Retinal pigment epithelial cell (primary cell): ENCODE results near the gene POMGNT2.
"Not testable (repeated sequence)": the region's sequence is repeated elsewhere in the genome, so short reads cannot be mapped to it uniquely, and the experiment has no call there.

Experiments used
- DNase-seq: peaks from one replicate; pipeline ENCODE4 v3.0.0-alpha.2; 2010; ENCODE audit warnings: low read depth
- H3K4me3 ChIP-seq: 2 replicates; pipeline ENCODE4 v1.5.1; 2011; ENCODE audit warnings: mild to moderate bottlenecking, low read length, control low read depth, moderate library complexity
- TF ChIP-seq, protein P1 (sequence below): conservative IDR thresholded peaks from 2 replicates; pipeline ENCODE4 v1.5.1; 2011; ENCODE audit warnings: low read depth, low read length, control low read depth, inconsistent platforms

Gene POMGNT2

DNA sequence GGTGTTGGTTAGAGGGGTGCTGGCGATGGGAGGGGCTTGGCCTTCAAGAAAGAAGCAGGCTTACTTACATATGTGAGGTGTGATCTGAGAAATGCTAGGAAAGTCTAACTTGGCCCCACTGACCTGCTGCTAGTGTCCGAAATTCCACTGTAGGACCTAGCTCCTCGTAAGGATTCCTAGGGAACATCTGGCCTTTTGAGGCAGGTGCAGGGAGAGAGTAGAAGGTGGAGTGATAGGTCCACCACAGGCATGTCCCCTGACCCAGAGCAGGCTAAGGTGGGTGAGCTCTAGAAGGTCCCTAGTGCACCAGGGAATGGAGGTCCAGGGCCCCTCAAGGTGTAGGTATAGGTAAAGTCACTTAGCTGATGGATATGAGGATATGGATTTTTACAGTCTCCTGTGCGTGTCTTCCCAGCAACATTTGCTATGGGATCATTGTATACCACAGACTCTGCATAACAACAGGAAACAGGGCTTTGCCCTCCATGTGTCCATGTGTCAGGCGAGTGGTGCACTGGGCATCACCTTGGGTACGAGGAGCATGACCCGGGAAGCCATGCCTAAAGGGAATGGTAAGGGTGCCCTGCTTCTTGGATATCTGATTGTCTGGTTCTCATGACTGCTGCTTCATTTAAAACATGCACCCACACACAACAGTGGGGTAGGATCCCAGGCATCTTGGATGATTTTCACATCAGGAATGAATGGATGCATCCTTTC is 32.6 kb downstream of the POMGNT2 start:
- DNase-seq: no peak
- TF ChIP-seq, protein P1, sequence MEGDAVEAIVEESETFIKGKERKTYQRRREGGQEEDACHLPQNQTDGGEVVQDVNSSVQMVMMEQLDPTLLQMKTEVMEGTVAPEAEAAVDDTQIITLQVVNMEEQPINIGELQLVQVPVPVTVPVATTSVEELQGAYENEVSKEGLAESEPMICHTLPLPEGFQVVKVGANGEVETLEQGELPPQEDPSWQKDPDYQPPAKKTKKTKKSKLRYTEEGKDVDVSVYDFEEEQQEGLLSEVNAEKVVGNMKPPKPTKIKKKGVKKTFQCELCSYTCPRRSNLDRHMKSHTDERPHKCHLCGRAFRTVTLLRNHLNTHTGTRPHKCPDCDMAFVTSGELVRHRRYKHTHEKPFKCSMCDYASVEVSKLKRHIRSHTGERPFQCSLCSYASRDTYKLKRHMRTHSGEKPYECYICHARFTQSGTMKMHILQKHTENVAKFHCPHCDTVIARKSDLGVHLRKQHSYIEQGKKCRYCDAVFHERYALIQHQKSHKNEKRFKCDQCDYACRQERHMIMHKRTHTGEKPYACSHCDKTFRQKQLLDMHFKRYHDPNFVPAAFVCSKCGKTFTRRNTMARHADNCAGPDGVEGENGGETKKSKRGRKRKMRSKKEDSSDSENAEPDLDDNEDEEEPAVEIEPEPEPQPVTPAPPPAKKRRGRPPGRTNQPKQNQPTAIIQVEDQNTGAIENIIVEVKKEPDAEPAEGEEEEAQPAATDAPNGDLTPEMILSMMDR: no peak
- H3K4me3 ChIP-seq: no peak overlapping the region

DNA sequence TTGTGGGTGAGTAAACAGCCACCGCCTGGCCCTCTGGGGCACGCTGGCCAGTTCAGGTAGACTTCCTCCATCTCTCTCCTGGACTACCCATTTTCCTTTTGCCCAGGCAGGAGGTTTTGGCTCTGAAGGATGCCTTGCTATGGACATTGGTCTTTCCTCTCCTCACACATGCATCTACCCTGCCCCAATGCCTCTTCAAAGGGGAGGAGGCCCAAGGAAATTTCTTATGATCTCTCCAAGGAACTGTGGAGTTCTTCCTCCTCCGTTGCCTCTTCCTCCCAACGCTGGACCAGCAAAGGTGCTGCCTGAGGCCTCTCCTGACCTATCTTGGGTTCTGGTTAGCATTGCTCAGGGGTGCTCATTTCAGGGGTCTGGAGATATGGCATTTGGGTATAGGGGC is 33.5 kb downstream of the POMGNT2 start:
- H3K4me3 ChIP-seq: no peak overlapping the region
- TF ChIP-seq, protein P1: no peak
- no peak for DNase-seq

DNA sequence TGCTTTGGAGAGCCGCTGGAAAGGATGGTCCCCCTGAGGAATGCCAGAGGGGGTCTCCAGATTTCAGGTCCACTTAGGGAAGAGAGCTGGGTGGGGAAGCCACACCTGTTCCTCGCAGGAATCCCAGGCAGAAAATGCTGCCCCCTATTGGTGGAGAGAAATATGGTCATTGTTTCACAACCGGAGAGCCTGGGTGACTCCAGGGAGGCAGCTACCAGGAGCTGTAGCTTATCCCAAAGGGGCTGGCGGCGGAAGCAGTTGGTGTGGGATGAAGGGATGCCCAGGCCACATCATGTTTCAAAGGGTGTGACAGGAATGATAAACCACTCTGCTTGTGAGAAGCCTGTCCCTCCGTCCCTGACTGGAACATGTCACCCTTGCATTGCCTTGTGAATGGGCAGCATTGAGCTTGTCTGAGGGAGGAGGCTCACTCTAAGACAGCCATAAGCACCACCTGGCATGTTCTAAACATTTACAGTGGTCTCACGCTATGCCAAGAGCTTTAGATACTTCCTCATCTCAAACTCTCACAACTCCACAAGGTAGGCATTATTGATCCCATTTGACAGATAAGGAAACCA is 34.5 kb downstream of the POMGNT2 start:
- TF ChIP-seq, protein P1: peak; percentile 53
- H3K4me3 ChIP-seq: no peak overlapping the region
- DNase-seq: no peak

DNA sequence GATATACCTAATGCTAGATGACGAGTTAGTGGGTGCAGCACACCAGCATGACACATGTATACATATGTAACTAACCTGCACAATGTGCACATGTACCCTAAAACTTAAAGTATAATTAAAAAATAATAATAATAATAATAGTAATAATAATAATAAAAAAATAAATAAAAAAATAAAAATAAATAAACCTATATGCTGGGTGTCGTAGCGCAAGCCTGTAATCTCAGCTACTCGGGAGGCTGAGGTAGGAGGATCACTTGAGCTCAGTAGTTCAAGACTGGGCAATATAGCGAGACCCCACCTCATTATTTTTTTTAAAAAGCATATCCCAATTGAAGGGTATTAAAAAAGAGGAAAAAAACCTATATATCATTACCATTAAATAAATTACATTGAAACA is 35.2 kb downstream of the POMGNT2 start:
- not testable (repeated sequence) for H3K4me3 ChIP-seq

DNA sequence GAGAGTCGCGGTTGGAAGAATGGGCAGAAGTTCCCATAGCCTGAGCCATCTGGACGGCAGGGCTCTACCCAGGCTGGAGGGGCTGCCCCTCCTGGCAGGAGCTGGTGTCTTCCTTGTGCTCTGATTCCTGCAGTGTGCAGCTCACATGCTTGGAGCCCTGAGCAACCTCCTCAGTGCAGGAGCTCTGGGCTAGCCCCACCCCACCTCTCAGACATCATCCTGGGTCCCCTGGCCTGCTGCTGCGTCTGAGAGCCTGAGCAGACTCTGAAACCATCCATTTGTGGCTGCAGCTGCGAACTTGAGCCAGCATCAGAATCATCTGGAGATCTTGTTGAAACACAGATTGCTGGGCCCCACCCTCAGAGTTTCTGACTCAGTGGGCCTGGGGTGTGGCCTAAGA is 42.8 kb downstream of the POMGNT2 start:
- no peak overlapping the region for H3K4me3 ChIP-seq
- TF ChIP-seq, protein P1: no peak
- DNase-seq: no peak

More for the DNA sequence above, 35.2 kb downstream of the POMGNT2 start:
- not testable (repeated sequence) for DNase-seq

DNA sequence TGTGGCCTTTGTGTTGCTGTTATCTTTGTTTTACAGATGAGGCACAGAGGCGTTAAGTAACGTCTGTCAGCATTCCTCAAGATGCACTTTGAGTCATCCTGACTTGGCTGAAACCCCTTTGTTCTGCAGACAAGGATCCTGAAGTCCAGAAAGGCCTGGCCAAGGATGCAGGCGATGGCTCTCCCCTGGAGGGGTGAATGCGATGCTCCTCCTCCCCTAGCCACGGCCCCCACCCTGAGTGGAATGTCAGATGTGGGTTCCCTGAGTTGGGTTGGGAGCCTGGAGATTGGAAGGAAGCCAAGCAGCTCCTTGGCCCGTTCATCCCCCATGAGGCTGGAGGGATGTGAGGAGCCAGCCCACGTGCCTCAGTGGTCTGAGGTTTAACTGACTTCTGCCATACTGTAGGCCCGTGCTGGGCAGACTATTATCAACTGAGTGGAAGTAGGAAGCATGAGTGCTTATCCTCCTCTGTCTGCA is 43.3 kb downstream of the POMGNT2 start:
- DNase-seq: no peak

DNA sequence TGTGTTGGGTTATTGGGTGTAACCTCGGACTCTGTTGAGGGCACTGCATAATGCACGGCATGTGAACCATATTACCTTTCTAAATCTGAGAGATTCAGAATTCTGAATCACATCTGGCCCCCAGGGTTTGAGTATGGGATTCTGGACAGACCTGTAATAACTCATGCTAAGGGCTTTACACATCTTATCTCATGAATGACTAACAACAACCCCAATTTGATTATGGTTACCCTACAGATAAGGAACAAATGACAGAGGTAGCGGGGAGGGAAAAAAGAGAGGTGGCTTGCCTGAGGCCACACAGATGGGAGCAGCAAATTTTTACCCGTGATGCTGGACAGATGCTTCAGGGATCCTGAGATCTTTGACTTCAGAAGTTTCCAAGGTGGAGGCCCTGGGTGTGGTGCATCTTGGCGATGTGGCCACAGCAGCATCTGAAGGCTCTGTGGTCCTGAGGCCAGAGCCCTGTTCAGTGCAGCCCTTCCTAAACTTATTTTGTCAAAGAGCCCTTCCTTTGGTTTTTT is 43.8 kb downstream of the POMGNT2 start:
- DNase-seq: no peak
- TF ChIP-seq, protein P1: no peak
- H3K4me3 ChIP-seq: no peak overlapping the region

More for the DNA sequence above, 43.3 kb downstream of the POMGNT2 start:
- TF ChIP-seq, protein P1: no peak
- no peak overlapping the region for H3K4me3 ChIP-seq
